HG03575 (cell line): Measurements from ENCODE around the gene USP19.

ENCODE experiments used
- ATAC-seq: cut with Tn5 transposase; IDR thresholded peaks from one replicate; pipeline ENCODE4 v1.9.1; 2021; ENCODE audit not compliant: unreplicated experiment, insufficient number of reproducible peaks, low FRiP score; ENCODE audit errors: extremely low read depth

USP19 gene

GRCh38 chr3:49134471-49135265 is 14.0 kb upstream of the USP19 start:
- no peak for ATAC-seq

- ATAC-seq, result no peak
Observed at GRCh38 chr3:49133226-49133951, 12.8 kb upstream of the USP19 start.

GRCh38 chr3:49132437-49133225 is 12.0 kb upstream of the USP19 start, which contains the start of gene LAMB2:
Gene LAMB2 (minus strand): TSS chr3:49133050. CDS start chr3:49132867, 183 bp downstream.
- ATAC-seq, result no peak

- no peak for ATAC-seq
Observed at GRCh38 chr3:49132073-49132436, 11.4 kb upstream of the USP19 start.

DNA sequence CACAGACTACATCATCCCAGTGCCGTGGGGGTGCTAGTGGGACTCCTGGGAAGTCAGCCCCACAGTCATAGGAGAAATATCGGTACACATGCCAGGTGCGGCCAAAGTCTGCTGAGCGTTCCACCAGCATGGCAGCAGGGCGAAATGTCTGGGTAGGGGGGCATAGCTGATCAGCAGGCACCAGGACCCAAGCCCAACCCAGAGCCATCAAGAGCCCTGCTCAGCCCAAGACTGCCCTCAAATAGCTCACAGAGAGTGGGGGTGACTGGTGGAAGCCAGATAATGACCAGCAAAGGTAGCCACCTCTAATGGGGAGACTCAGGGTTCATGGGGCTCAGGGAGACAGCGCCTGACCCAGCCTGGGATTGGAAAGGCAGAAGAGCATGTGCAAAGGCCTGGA is 11.0 kb upstream of the USP19 start:
- ATAC-seq, result no peak

- no peak for ATAC-seq
Observed at GRCh38 chr3:49131040-49131439, 10.4 kb upstream of the USP19 start.

DNA sequence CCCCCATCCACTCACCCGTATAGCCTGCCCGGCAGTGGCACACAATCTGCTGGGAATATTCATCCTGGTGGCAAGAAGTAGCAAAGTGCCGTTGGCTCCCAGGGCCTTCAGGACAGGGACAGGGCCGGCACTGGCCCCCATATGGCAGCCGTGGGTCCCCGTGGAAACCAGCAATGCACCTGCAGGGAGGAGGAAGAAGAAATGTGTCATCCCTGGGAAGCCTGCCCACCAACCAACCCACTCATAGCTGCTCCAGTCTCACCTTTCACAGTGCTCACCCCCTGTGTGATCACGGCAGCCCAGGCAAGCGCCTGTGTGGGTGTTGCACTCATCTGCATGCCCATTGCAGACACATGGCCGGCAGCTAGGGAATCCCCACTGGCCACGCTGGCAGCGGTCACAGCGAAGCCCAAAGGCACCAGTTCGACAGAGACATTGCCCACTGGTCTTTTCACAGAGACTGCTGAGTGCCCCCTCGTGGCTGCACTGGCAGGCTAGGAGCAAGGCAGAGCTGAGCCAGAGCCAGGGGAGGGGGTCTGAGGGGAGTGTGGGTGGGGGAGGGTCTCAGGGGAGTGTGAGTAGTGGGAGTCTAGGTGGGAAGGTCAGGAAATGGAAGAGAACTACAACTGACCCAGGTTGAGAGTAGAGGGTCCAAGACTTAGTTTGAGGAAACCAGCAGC is 4.5 kb upstream of the USP19 start:
- no peak for ATAC-seq

DNA sequence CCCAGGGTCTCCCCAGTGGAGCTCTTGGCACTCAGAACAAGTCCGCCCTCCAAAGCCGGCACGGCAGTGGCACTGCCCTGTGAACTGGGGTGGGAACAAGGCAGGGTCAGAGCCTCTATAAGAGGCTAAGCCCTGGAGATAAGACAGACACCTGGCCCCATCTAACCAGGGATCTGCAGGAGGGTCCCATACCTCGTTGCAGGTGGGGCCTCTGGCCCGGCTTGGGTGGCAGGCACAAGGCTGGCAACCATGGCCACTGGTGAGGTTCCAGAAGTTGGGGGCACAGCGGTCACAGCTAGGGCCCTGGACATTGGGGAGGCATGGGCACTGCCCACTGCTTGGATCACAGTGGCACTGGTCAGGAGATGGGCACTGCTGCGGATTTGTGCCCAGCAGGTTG is 3.6 kb upstream of the USP19 start:
- ATAC-seq, result no peak

- no peak for ATAC-seq
Observed at GRCh38 chr3:49123687-49124086, 3.1 kb upstream of the USP19 start.

- ATAC-seq, result no peak
Observed at GRCh38 chr3:49122886-49123545, 2.4 kb upstream of the USP19 start.

DNA sequence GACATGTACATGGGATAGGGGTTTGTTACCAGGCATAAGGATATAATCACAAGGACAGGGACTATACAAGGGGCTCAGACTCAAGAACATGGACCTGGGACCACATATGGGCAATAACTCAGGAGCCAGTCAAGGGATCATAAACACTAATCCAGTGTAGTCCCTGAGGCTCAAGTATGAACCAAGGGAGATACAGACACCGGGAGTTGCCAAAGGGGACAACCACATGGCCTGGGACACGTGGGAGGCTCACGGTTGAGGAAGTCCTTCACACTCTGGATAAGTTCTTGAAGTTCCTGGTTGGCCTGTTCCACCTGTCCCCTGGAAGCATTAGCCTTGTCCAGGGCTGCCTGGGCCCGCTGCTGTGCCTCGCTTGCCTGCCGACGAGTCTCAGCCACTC is 1.8 kb upstream of the USP19 start:
- no peak for ATAC-seq

- ATAC-seq, result no peak
Observed at GRCh38 chr3:49122022-49122421, 1.4 kb upstream of the USP19 start.

DNA sequence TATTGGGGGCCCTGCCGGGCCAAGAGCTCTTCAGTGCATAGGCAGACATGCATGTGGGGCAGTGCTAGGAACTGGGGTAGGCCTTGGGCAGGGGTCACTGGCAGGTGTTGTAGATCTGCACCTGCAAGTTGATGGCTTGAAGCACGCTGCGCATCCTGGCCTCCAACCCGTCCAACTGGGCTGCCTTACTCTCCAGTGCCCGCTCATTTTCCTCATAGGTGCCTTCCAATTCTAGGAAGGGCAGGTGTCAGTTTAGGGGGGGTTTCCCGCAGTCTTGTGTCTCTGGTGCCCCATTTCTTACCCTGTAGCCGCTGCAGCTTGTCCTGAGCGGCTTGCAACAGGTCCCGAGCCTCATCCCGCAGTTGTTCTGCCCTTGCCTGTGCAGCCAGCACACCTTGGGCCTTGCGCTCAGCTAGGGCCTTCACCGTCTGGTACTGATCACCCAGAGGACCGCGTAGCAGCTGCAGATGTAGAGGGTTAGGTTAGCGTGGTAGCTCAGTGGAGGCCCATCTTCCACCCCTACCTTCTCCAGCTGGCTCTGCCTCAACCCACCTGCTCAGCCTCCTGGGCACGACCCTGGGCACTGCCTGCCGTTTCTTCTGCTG is 611 bp upstream of the USP19 start:
- no peak for ATAC-seq

- no peak for ATAC-seq
Observed at GRCh38 chr3:49120096-49120437, 556 bp downstream of the USP19 start.

- ATAC-seq, result no peak
Observed at GRCh38 chr3:49119439-49119838, 1.2 kb downstream of the USP19 start.

DNA sequence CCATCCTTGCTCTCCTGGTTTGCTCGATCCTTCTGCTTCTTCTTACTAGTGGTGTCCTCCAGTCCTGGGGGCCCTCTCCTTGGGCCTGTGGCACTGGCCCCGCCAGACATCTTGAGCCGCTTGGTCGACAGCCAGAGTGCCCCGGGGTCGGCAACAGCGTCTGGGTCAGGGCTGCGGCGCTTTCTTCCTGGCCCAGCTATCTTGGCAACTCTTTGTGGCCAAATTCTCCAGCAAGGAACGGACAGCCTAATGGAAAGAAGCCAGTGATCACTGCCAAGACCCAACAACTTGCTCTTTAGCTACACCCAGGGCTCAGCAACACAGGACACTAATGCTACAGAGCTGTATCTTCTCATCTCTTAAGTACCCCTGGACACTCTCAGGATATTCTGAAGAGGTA is 1.6 kb downstream of the USP19 start:
- no peak for ATAC-seq

GRCh38 chr3:49112262-49112661 is 8.4 kb downstream of the USP19 start:
- ATAC-seq, result no peak

GRCh38 chr3:49111347-49111746 is 9.3 kb downstream of the USP19 start:
- ATAC-seq, result no peak
